ENCODE measurements around the gene ATP5F1C.

DNA sequence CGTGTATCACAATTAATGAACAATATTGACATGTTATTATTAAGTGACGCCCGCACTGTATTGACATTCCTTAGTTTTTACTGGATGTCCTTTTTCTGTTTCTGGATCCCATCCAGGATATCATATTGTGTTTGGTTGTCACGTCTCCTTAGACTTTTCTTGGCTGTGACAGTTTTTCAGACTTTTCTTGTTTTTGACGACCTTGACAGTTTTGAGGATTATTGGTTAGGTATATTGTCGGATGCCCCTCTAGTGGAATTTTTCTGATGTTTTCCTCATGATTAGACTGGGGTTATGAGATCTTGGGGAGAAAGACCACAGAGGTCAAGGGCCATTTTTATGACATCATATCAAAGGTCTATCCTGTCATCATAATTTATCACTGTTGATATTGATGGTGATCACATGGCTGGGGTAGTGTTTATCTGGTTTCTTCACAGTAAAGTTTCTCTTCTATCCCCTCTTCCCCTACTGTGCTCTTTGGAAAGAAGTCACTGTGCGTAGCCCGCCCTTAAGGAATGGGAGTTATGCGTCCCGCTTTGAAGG, 41.4 kb downstream of the ATP5F1C start:
- TF ChIP-seq, protein P1, sequence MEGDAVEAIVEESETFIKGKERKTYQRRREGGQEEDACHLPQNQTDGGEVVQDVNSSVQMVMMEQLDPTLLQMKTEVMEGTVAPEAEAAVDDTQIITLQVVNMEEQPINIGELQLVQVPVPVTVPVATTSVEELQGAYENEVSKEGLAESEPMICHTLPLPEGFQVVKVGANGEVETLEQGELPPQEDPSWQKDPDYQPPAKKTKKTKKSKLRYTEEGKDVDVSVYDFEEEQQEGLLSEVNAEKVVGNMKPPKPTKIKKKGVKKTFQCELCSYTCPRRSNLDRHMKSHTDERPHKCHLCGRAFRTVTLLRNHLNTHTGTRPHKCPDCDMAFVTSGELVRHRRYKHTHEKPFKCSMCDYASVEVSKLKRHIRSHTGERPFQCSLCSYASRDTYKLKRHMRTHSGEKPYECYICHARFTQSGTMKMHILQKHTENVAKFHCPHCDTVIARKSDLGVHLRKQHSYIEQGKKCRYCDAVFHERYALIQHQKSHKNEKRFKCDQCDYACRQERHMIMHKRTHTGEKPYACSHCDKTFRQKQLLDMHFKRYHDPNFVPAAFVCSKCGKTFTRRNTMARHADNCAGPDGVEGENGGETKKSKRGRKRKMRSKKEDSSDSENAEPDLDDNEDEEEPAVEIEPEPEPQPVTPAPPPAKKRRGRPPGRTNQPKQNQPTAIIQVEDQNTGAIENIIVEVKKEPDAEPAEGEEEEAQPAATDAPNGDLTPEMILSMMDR (IDR thresholded peaks at IDR 0.05): no peak
- TF ChIP-seq EZH2 (IDR thresholded peaks at IDR 0.05; ENCODE audit: borderline replicate concordance, insufficient read depth, low read depth, low read length, poor library complexity, severe bottlenecking): no peak
